ENCODE results near the gene HEATR5A. TPM values are rescaled to one million over a fixed set of nuclear protein-coding genes. Genes with fewer than 3 reads are reported as not detected.

HEATR5A gene
- total RNA-seq, 3 donors from 2014 or later = 53.3 to 80.0 (median 56.8) TPM

- H3K36me3 ChIP-seq (ENCODE audit: low read depth) = no peaks in the 10 kb centered on the region
- no peak for ATAC-seq
- intact Hi-C loops (cut with DNase I, micrococcal nuclease) = no loop called here
Measured at GRCh38 chr14:31300296-31300695, 120.1 kb downstream of the HEATR5A start.

GRCh38 chr14:31297701-31298344 is 122.5 kb downstream of the HEATR5A start:
- TF ChIP-seq, protein P1, sequence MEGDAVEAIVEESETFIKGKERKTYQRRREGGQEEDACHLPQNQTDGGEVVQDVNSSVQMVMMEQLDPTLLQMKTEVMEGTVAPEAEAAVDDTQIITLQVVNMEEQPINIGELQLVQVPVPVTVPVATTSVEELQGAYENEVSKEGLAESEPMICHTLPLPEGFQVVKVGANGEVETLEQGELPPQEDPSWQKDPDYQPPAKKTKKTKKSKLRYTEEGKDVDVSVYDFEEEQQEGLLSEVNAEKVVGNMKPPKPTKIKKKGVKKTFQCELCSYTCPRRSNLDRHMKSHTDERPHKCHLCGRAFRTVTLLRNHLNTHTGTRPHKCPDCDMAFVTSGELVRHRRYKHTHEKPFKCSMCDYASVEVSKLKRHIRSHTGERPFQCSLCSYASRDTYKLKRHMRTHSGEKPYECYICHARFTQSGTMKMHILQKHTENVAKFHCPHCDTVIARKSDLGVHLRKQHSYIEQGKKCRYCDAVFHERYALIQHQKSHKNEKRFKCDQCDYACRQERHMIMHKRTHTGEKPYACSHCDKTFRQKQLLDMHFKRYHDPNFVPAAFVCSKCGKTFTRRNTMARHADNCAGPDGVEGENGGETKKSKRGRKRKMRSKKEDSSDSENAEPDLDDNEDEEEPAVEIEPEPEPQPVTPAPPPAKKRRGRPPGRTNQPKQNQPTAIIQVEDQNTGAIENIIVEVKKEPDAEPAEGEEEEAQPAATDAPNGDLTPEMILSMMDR (IDR thresholded peaks at IDR 0.05) = no peak
- intact Hi-C loops (cut with DNase I, micrococcal nuclease) = no loop called here
- ATAC-seq (no peak), DNase-seq (no peak)
- Histone ChIP-seq H3K9me3 (no peaks in the 10 kb centered on the region), H3K4me3 (no peak overlapping the region), H3K36me3 (ENCODE audit: low read depth) (no peaks in the 10 kb centered on the region), H3K4me1 (ENCODE audit: low read depth) (no peaks in the 10 kb centered on the region)

More at GRCh38 chr14:31300296-31300695, 120.1 kb downstream of the HEATR5A start:
- TF ChIP-seq, protein P1 (IDR thresholded peaks at IDR 0.05) = no peak
- no peaks in the 10 kb centered on the region for H3K9me3 ChIP-seq
- DNase-seq = no peak
- no peaks in the 10 kb centered on the region for H3K4me1 ChIP-seq (ENCODE audit: low read depth)
- H3K4me3 ChIP-seq = no peak overlapping the region

- Histone ChIP-seq H3K36me3 (ENCODE audit: low read depth) (no peaks in the 10 kb centered on the region), H3K9me3 (no peaks in the 10 kb centered on the region), H3K4me3 (no peak overlapping the region), H3K4me1 (ENCODE audit: low read depth) (no peaks in the 10 kb centered on the region)
- TF ChIP-seq, protein P1 (IDR thresholded peaks at IDR 0.05) = no peak
- intact Hi-C loops (cut with DNase I, micrococcal nuclease) = no loop called here
- no peak for DNase-seq
- no peak for ATAC-seq
Measured at GRCh38 chr14:31297112-31297511, 123.2 kb downstream of the HEATR5A start.

- no peak for DNase-seq
Measured at GRCh38 chr14:31294746-31295405, 125.5 kb downstream of the HEATR5A start.

DNA sequence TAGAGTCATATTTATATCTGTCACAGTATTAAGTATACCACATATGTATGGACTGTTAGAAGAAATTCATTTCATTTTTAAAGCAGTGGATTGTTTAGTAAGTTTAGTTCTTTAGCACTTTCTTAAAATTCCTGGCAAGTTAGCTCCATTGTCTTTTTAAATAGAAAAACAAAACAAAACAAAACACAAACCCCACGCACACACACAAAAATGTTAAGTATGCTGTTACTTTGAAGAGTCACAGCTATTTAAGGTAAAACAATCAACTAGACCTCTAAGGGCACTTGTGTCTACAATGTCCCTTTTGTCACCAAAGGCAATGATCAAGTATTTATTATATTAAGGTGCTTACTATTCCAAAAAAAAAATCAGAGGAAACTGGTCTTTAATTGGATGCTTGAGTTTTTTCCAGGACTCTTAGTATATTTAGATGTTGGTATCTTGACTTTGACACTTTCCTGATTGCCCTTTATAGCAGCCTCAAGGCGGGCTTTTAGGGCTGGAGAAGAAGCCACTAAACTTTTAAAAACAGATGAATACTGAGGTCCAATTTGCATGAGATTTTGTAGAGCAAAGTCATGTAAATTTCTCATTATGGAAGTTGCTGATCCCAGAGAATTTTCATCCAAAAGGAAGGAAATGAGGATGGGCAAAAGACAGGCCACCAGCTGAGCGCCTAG is 127.3 kb downstream of the HEATR5A start:
- ATAC-seq (no peak), DNase-seq (no peak)
- TF ChIP-seq, protein P1 (IDR thresholded peaks at IDR 0.05) = no peak
- no peaks in the 10 kb centered on the region for H3K36me3 ChIP-seq (ENCODE audit: low read depth)
- H3K9me3 ChIP-seq = no peaks in the 10 kb centered on the region
- H3K4me3 ChIP-seq = no peak overlapping the region
- intact Hi-C loops (cut with DNase I, micrococcal nuclease) = no loop called here
- H3K4me1 ChIP-seq (ENCODE audit: low read depth) = no peaks in the 10 kb centered on the region

More at GRCh38 chr14:31294746-31295405, 125.5 kb downstream of the HEATR5A start:
- H3K9me3 ChIP-seq = no peaks in the 10 kb centered on the region
- H3K4me1 ChIP-seq (ENCODE audit: low read depth) = no peaks in the 10 kb centered on the region
- H3K36me3 ChIP-seq (ENCODE audit: low read depth) = no peaks in the 10 kb centered on the region
- no peak for ATAC-seq
- TF ChIP-seq, protein P1 (IDR thresholded peaks at IDR 0.05) = no peak
- no peak overlapping the region for H3K4me3 ChIP-seq
- intact Hi-C loops (cut with DNase I, micrococcal nuclease) = no loop called here

All from mucosa of descending colon (tissue), 3 donors.